Measurements from ENCODE around the gene RPS5. TPM values are rescaled to one million over a fixed set of nuclear protein-coding genes. Genes with fewer than 3 reads are reported as not detected.
"Not testable (repeated sequence)": the region's sequence is repeated elsewhere in the genome, so short reads cannot be mapped to it uniquely, and the experiment has no call there.

The RPS5 gene
- 1,000 to 10,000 TPM in 1 of 2 experiments, 100 to 1,000 TPM in 1; 918 to 1,077 TPM for total RNA-seq

- CTCF ChIA-PET, result no interaction called here
- Mint-ChIP-seq H3K4me1 (peaks cover 56% of the 10 kb centered on the region), H3K9me3 (no peaks in the 10 kb centered on the region), H3K27ac (peak within 1 kb of the TSS; percentile 99), H3K4me3 (peak within 1 kb of the TSS; percentile 97), H3K27me3 (no peaks in the 10 kb centered on the region), H3K36me3 (ENCODE audit: low read depth) (peaks cover 29% of the 10 kb centered on the region)
- DNase-seq, result peak; percentile 97
- POLR2A ChIA-PET, result no interaction called here
Observed at GRCh38 chr19:58386576-58387337, at the start of gene RPS5. RPS5 (plus strand) TSS chr19:58387269; CDS start chr19:58388138, 869 bp downstream.

- Mint-ChIP-seq H3K4me1 (peaks cover 3% of the 10 kb centered on the region), H3K9me3 (peaks cover 13% of the 10 kb centered on the region), H3K36me3 (ENCODE audit: low read depth) (peaks cover 56% of the 10 kb centered on the region), H3K27ac (no peak overlapping the region), H3K27me3 (no peaks in the 10 kb centered on the region), H3K4me3 (no peak overlapping the region)
- ChIA-PET POLR2A (no interaction called here), CTCF (no interaction called here)
- DNase-seq, result no peak
Observed at GRCh38 chr19:58338336-58338735, 48.7 kb upstream of the RPS5 start.

DNA sequence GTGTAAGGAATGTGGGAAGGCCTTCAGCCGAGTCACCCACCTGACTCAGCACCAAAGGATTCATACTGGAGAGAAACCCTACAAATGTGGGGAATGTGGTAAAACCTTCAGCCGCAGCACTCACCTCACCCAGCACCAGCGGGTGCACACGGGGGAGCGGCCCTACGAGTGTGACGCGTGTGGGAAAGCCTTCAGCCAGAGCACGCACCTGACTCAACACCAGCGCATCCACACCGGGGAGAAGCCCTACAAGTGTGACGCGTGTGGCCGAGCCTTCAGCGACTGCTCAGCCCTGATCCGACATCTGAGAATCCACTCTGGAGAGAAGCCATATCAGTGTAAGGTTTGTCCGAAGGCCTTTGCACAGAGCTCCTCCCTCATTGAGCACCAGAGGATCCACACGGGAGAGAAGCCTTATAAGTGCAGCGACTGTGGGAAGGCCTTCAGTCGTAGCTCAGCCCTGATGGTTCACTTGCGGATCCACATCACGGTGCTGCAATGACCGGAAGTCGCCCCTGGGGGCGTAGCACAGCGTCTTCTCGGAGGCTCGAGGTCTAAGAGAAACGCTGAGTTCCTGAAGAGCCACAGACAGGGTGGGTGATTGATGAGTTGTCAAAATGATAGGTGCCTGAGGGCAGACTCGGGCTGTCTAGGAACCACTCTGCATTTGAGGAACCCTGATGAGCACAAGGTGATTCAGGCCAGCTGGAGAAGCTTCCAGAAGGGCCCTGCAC, 48.1 kb upstream of the RPS5 start:
- Mint-ChIP-seq H3K4me1 (peaks cover 3% of the 10 kb centered on the region), H3K9me3 (peaks cover 13% of the 10 kb centered on the region), H3K27ac (no peak overlapping the region), H3K27me3 (no peaks in the 10 kb centered on the region), H3K4me3 (no peak overlapping the region), H3K36me3 (ENCODE audit: low read depth) (peaks cover 58% of the 10 kb centered on the region)
- ChIA-PET CTCF (interaction anchor here (0.9 kb wide), 1 partner anchor 10 kb away, joined by 3 read pairs; no protein-coding TSS in a partner anchor), POLR2A (no interaction called here)
- DNase-seq, result no peak

- Mint-ChIP-seq H3K36me3 (ENCODE audit: low read depth) (peaks cover 21% of the 10 kb centered on the region), H3K4me3 (peak overlapping the region; percentile 91), H3K27me3 (peaks cover 4% of the 10 kb centered on the region), H3K9me3 (no peaks in the 10 kb centered on the region), H3K4me1 (peaks cover 28% of the 10 kb centered on the region), H3K27ac (no peak overlapping the region)
- CTCF ChIA-PET, result interaction anchor here (1.6 kb wide), 1 partner anchor 9 kb away, joined by 5 read pairs; no protein-coding TSS in a partner anchor
- POLR2A ChIA-PET, result no interaction called here
- DNase-seq, result no peak
Observed at GRCh38 chr19:58345558-58345957, 41.5 kb upstream of the RPS5 start.

DNA sequence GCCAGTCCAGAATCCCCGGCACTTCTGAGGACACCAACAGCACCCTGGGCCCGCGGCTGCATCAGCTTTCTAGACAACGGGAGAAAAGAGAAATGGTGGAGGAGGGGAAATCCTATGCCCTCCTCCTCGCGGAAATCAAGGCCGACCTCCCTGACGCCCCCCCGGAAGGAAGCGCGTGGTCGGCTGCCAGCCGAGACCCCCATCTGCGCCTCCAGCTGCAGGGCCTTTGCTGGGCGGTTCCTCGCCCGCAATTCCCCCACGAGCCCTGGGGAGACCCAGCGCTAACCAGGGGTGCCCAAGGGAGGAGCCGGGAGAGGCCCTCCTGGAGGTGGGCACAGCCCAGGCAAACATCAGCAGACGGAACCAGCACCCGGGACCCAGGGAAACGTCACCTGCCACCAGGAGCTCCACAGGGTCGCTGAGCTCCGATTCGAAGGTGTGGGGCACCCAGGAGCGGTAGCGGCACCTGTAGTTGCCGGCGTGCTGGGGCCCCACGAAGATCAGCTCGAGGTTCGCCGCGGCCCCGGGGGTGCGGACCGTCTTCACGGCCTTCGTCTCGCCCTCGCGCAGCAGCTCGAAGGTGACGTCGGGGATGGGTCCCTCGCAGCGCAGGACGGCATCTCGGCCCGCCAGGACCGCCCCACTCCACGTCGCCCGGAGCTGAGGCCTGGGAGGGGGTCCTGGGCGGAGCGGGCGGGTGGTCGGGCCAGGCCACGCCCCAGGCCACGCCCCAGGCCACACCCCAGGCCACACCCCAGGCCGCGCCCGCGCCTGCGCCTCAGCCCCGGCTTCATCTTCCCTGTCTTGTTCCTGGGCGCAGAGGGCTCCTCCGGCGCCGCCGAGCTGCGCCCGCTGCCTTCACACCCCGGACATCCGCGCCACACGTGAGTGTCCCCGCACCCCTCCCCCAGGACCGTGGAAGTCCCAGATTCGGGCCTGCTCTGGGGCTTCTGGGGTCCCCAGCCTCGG, 39.8 kb upstream of the RPS5 start:
- POLR2A ChIA-PET, result interaction anchor here (0.7 kb wide), 1 partner anchor 9 kb away, joined by 3 read pairs; no protein-coding TSS in a partner anchor
- DNase-seq, result peak; percentile 80
- Mint-ChIP-seq H3K27me3 (peaks cover 4% of the 10 kb centered on the region), H3K4me3 (peak overlapping the region; percentile 91), H3K36me3 (ENCODE audit: low read depth) (peaks cover 16% of the 10 kb centered on the region), H3K27ac (peak overlapping the region; percentile 89), H3K9me3 (no peaks in the 10 kb centered on the region), H3K4me1 (peaks cover 29% of the 10 kb centered on the region)
- CTCF ChIA-PET, result interaction anchor here (0.7 to 2.2 kb wide), 6 partner anchors 16 to 188 kb away, joined by 3 to 7 read pairs (median 3); partner anchors contain the start of genes ZBTB45 and ZNF497

DNA sequence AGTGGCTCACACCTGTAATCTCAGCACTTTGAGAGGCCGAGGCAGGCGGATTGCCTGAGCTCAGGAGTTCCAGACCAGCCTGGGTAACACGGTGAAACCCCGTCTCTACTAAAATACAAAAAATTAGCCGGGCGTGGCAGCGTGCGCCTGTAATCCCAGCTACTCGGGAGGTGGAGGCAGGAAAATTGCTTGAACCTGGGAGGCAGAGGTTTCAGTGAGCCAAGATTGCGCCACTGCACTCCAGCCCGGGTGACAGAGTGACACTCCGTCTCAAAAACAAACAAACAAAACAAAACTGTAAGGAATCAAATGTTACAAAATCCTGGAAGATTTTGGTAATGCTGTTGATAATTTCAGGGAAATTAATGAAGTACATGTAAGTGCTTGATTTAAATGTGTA, 39.0 kb upstream of the RPS5 start:
- H3K4me3 Mint-ChIP-seq, result peak overlapping the region; percentile 91
- not testable (repeated sequence) for H3K27me3 Mint-ChIP-seq, DNase-seq, H3K9me3 Mint-ChIP-seq
- H3K36me3 Mint-ChIP-seq (ENCODE audit: low read depth), result peaks cover 17% of the 10 kb centered on the region
- peak overlapping the region; percentile 89 for H3K27ac Mint-ChIP-seq
- ChIA-PET POLR2A (interaction anchor here (0.7 to 1.2 kb wide), 2 partner anchors 8 to 32 kb away, joined by 3 to 5 read pairs; no protein-coding TSS in a partner anchor), CTCF (interaction anchor here (1.0 to 2.2 kb wide), 3 partner anchors 15 to 172 kb away, joined by 3 to 7 read pairs (median 3); partner anchors contain the start of genes ZBTB45 and ZNF497)
- peaks cover 29% of the 10 kb centered on the region for H3K4me1 Mint-ChIP-seq

DNA sequence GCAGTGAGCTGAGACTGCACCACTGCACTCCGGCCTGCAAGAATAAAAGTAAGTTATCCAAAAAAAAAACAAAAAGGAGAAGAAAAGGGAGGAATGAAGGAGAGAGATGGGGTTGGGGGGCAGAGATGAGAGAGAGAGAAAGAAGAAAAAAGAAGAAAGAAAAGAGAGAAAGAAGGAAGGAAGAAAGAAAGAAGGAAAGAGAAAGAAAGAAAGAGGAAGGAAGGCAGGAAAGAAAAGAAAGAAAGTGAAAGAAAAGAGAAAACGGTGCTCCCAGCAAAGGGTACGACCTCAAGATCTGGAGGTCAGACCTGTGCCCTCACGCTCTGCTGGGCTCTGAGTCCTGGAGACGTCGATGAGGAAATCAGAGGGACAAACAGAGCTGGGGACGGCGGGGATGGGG, 37.5 kb upstream of the RPS5 start:
- Mint-ChIP-seq H3K36me3 (ENCODE audit: low read depth) (peaks cover 17% of the 10 kb centered on the region), H3K4me3 (peak overlapping the region; percentile 47), H3K9me3 (no peaks in the 10 kb centered on the region), H3K27me3 (peaks cover 4% of the 10 kb centered on the region), H3K27ac (peak overlapping the region; percentile 27), H3K4me1 (peaks cover 31% of the 10 kb centered on the region)
- POLR2A ChIA-PET, result interaction anchor here (1.2 kb wide), 1 partner anchor 30 kb away, joined by 5 read pairs; no protein-coding TSS in a partner anchor
- no peak for DNase-seq
- CTCF ChIA-PET, result interaction anchor here (1.3 kb wide), 1 partner anchor 10 kb away, joined by 3 read pairs; no protein-coding TSS in a partner anchor

- H3K4me3 Mint-ChIP-seq, result no peak overlapping the region
- DNase-seq, result no peak
- ChIA-PET POLR2A (no interaction called here), CTCF (interaction anchor here (1.3 kb wide), 1 partner anchor 11 kb away, joined by 3 read pairs; no protein-coding TSS in a partner anchor)
- no peaks in the 10 kb centered on the region for H3K9me3 Mint-ChIP-seq
- peaks cover 36% of the 10 kb centered on the region for H3K4me1 Mint-ChIP-seq
- peaks cover 20% of the 10 kb centered on the region for H3K36me3 Mint-ChIP-seq (ENCODE audit: low read depth)
- H3K27me3 Mint-ChIP-seq, result peaks cover 4% of the 10 kb centered on the region
- no peak overlapping the region for H3K27ac Mint-ChIP-seq
Observed at GRCh38 chr19:58350001-58350861, 36.8 kb upstream of the RPS5 start.

DNA sequence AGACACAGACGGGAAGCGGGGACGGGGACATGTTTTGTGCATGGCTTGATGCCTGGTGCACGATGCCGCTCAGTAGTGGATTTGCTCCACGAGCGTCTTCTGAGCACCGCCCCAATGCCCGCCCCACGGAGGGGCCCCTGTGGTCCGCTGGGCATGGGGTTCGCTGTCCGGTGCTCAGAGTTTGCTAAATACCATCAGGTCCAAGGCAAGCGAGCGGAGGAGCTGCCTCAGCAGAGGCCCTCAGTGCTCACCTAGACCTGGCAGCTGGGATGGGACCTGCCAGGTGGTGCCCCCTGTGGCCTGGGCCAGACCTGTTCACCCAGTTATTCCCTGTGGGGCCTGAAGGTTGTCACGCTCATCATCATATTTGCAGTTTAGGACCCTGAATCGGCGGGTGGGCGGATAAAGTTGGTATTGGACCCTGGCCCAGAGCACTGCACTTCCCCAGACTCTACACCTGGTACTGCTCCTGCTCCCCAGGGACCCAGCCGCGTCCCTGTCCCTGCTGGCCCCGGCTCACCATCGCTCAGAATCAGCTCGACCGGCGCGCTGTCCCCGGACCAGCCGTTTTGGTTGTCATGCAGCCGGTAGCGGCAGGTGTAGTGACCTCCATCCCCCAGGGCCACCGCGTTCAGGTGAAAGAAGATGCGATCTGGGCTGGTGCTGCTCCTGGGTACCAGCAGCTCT, 36.1 kb upstream of the RPS5 start:
- H3K4me3 Mint-ChIP-seq, result no peak overlapping the region
- H3K27ac Mint-ChIP-seq, result no peak overlapping the region

GRCh38 chr19:58351558-58351878, 35.6 kb upstream of the RPS5 start:
- ChIA-PET CTCF (interaction anchor here (0.6 to 0.7 kb wide), 2 partner anchors 222 to 901 kb away, joined by 4 to 6 read pairs; no protein-coding TSS in a partner anchor), POLR2A (no interaction called here)
- H3K4me3 Mint-ChIP-seq, result no peak overlapping the region
- peaks cover 23% of the 10 kb centered on the region for H3K36me3 Mint-ChIP-seq (ENCODE audit: low read depth)
- no peak overlapping the region for H3K27ac Mint-ChIP-seq
- peaks cover 2% of the 10 kb centered on the region for H3K27me3 Mint-ChIP-seq
- peaks cover 42% of the 10 kb centered on the region for H3K4me1 Mint-ChIP-seq
- no peaks in the 10 kb centered on the region for H3K9me3 Mint-ChIP-seq
- no peak for DNase-seq

More for the DNA sequence above, 36.1 kb upstream of the RPS5 start:
- ChIA-PET CTCF (no interaction called here), POLR2A (no interaction called here)
- Mint-ChIP-seq H3K27me3 (peaks cover 2% of the 10 kb centered on the region), H3K4me1 (peaks cover 37% of the 10 kb centered on the region), H3K9me3 (no peaks in the 10 kb centered on the region), H3K36me3 (ENCODE audit: low read depth) (peaks cover 23% of the 10 kb centered on the region)
- no peak for DNase-seq

All from activated CD4-positive, alpha-beta T cell treated with anti-CD3 and anti-CD28 coated beads, Interleukin-2, amount 10 ng/mL, durations not matched to agents 7 days and 5 days (primary cell).